H9 (cell line): Measurements from ENCODE around the gene DEDD2. TPM values are rescaled to one million over a fixed set of nuclear protein-coding genes. Genes with fewer than 3 reads are reported as not detected.

Source experiments
- DNase-seq: peaks from one replicate; pipeline ENCODE4 v3.0.0-alpha.2; 2017
- H2AFZ ChIP-seq: one replicate; pipeline ENCODE4 v1.6.1; 2013; ENCODE audit warnings: mild to moderate bottlenecking, low read length, control low read depth, moderate library complexity
- H2AK5ac ChIP-seq: 2 replicates; pipeline ENCODE4 v1.6.1; 2013; ENCODE audit warnings: low read length, control low read depth, mixed read lengths; ENCODE audit not compliant: insufficient read length
- H2BK120ac ChIP-seq: one replicate; pipeline ENCODE4 v1.6.1; 2013; ENCODE audit warnings: low read depth, mild to moderate bottlenecking, low read length, control low read depth, inconsistent platforms; ENCODE audit not compliant: poor library complexity, severe bottlenecking
- H2BK12ac ChIP-seq: 2 replicates; pipeline ENCODE4 v1.6.1; 2013; ENCODE audit warnings: low read length, control low read depth, mixed read lengths, low read depth; ENCODE audit not compliant: insufficient read length
- H2BK15ac ChIP-seq: 2 replicates; pipeline ENCODE4 v1.6.1; 2013; ENCODE audit warnings: low read depth, low read length, control low read depth
- H2BK20ac ChIP-seq: one replicate; pipeline ENCODE4 v1.6.1; 2013; ENCODE audit warnings: low read depth, mild to moderate bottlenecking, low read length, control low read depth, inconsistent platforms; ENCODE audit not compliant: poor library complexity, severe bottlenecking
- H2BK5ac ChIP-seq: 2 replicates; pipeline ENCODE4 v1.6.1; 2013; ENCODE audit warnings: low read length, control low read depth, mixed read lengths; ENCODE audit not compliant: insufficient read length
- H3K14ac ChIP-seq: 2 replicates; pipeline ENCODE4 v1.6.1; 2013; ENCODE audit warnings: low read length, control low read depth; ENCODE audit not compliant: insufficient read depth
- H3K18ac ChIP-seq: 2 replicates; pipeline ENCODE4 v1.6.1; 2013; ENCODE audit warnings: low read depth, mild to moderate bottlenecking, mixed read lengths, low read length, control low read depth; ENCODE audit not compliant: insufficient read length
- H3K23ac ChIP-seq: 2 replicates; pipeline ENCODE4 v1.6.1; 2013; ENCODE audit warnings: low read length, control low read depth, mixed read lengths, low read depth; ENCODE audit not compliant: insufficient read length
- H3K23me2 ChIP-seq: 2 replicates; pipeline ENCODE4 v1.6.1; 2013; ENCODE audit warnings: low read depth, mild to moderate bottlenecking, mixed read lengths, low read length, control low read depth; ENCODE audit not compliant: insufficient read length, poor library complexity, severe bottlenecking
- H3K27ac ChIP-seq: 2 replicates; pipeline ENCODE4 v1.5.1; 2013; ENCODE audit warnings: low read length, control low read depth, mixed read lengths, low read depth; ENCODE audit not compliant: insufficient read length
- H3K27me3 ChIP-seq: 2 replicates; pipeline ENCODE4 v1.6.1; 2013; ENCODE audit warnings: low read length, control low read depth, inconsistent platforms; ENCODE audit not compliant: insufficient read depth
- H3K4ac ChIP-seq: 2 replicates; pipeline ENCODE4 v1.6.1; 2013; ENCODE audit warnings: low read depth, mild to moderate bottlenecking, control low read depth, inconsistent platforms, low read length, moderate library complexity
- H3K4me1 ChIP-seq: 2 replicates; pipeline ENCODE4 v1.6.1; 2013; ENCODE audit warnings: low read length, control low read depth, inconsistent platforms; ENCODE audit not compliant: insufficient read depth
- H3K4me2 ChIP-seq: 2 replicates; pipeline ENCODE4 v1.6.1; 2013; ENCODE audit warnings: low read length, control low read depth, mixed read lengths; ENCODE audit not compliant: insufficient read length, insufficient read depth
- H3K56ac ChIP-seq: 2 replicates; pipeline ENCODE4 v1.6.1; 2013; ENCODE audit warnings: low read depth, mild to moderate bottlenecking, mixed read lengths, low read length, control low read depth; ENCODE audit not compliant: insufficient read length
- H3K79me1 ChIP-seq: 2 replicates; pipeline ENCODE4 v1.6.1; 2013; ENCODE audit warnings: low read depth, mild to moderate bottlenecking, moderate library complexity, low read length, control low read depth, inconsistent platforms; ENCODE audit not compliant: insufficient read depth, poor library complexity, severe bottlenecking
- H3K79me2 ChIP-seq: 2 replicates; pipeline ENCODE4 v1.6.1; 2013; ENCODE audit warnings: low read length, control low read depth, inconsistent platforms; ENCODE audit not compliant: insufficient read depth
- H3K9ac ChIP-seq: 2 replicates; pipeline ENCODE4 v1.6.1; 2013; ENCODE audit warnings: low read length, control low read depth, mixed read lengths; ENCODE audit not compliant: insufficient read length; ENCODE audit errors: extremely low read depth
- H3K9me3 ChIP-seq: one replicate; pipeline ENCODE4 v1.6.1; 2013; ENCODE audit warnings: low read depth, low read length, inconsistent platforms; ENCODE audit not compliant: control insufficient read depth
- H3T11ph ChIP-seq: one replicate; pipeline ENCODE4 v1.6.1; 2013; ENCODE audit warnings: mild to moderate bottlenecking, low read length, control low read depth, inconsistent platforms
- H4K20me1 ChIP-seq: one replicate; pipeline ENCODE4 v1.6.1; 2013; ENCODE audit not compliant: control insufficient read depth, insufficient read length, insufficient read depth
- H4K5ac ChIP-seq: 2 replicates; pipeline ENCODE4 v1.6.1; 2013; ENCODE audit warnings: low read depth, mild to moderate bottlenecking, mixed read lengths, low read length, control low read depth; ENCODE audit not compliant: insufficient read length
- H4K8ac ChIP-seq: replicated peaks from 2 replicates; pipeline ENCODE4 v1.6.1; 2013; ENCODE audit warnings: low read length, control low read depth, mixed read lengths, low read depth; ENCODE audit not compliant: insufficient read length
- H4K91ac ChIP-seq: 2 replicates; pipeline ENCODE4 v1.6.1; 2013; ENCODE audit warnings: low read depth, mild to moderate bottlenecking, moderate library complexity, mixed read lengths, low read length, control low read depth; ENCODE audit not compliant: insufficient read length
- H3K27ac Mint-ChIP-seq, 3 experiments: 2 replicates in 2 of 3; 3 replicates in 1 of 3; pipeline ENCODE4 v1.8.0; 2020 to 2021; ENCODE audit warnings: mixed read lengths in 3 of 3, mild to moderate bottlenecking in 1 of 3, moderate library complexity in 1 of 3
- H3K27me3 Mint-ChIP-seq: 2 replicates; pipeline ENCODE4 v1.8.0; 2021; ENCODE audit warnings: low read depth, mild to moderate bottlenecking, moderate library complexity, mixed read lengths
- H3K36me3 Mint-ChIP-seq, 3 experiments: 2 replicates in 2 of 3; 3 replicates in 1 of 3; pipeline ENCODE4 v1.8.0; 2020 to 2021; ENCODE audit warnings: low read depth in 3 of 3, mixed read lengths in 3 of 3; ENCODE audit not compliant: insufficient read depth in 1 of 3
- H3K4me1 Mint-ChIP-seq, 2 experiments: 2 replicates each; pipeline ENCODE4 v1.8.0; 2020; ENCODE audit warnings: mixed read lengths in 2 of 2
- H3K4me3 Mint-ChIP-seq, 2 experiments: 2 replicates in 1 of 2; 3 replicates in 1 of 2; pipeline ENCODE4 v1.8.0; 2020 to 2021; ENCODE audit warnings: mild to moderate bottlenecking in 2 of 2, mixed read lengths in 2 of 2, moderate library complexity in 1 of 2
- H3K9me3 Mint-ChIP-seq, 2 experiments: 2 replicates in 1 of 2; 3 replicates in 1 of 2; pipeline ENCODE4 v1.8.0; 2020; ENCODE audit warnings: mild to moderate bottlenecking in 2 of 2, mixed read lengths in 2 of 2, moderate library complexity in 1 of 2
- CTCF ChIP-seq: fragments of 200-600 bp; sonication (generic); conservative IDR thresholded peaks from 3 replicates; pipeline ENCODE4 v1.8.0; 2021; ENCODE audit warnings: antibody characterized with exemption, mild to moderate bottlenecking
- WGBS: extraction: QIAGEN DNeasy Blood & Tissue Kit; methylation state at CpG from one replicate; pipeline ENCODE4 v1.1.7; 2013; ENCODE audit warnings: missing lambda C conversion rate, low lambda C conversion rate, mixed read lengths; ENCODE audit not compliant: insufficient read length; ENCODE audit errors: extremely low coverage; 5-methylcytosine and 5-hydroxymethylcytosine counted together
- total RNA-seq: library from RNA; stranded (reverse); gene quantifications from 2 replicates; pipeline ENCODE4 v1.2.1, GENCODE V29; 2021

DEDD2 gene
- total RNA-seq, 1 experiment from 2014 or later, result 32.3 TPM

GRCh38 chr19:42150364-42150763 is 67.1 kb downstream of the DEDD2 start:
- Mint-ChIP-seq H3K27me3 (peaks cover 65% of the 10 kb centered on the region), H3K36me3 (no peaks in the 10 kb centered on the region), H3K4me3 (no peak overlapping the region), H3K4me1 (peaks cover 28 to 54% of the 10 kb centered on the region in 2 experiments), H3K9me3 (no peaks in the 10 kb centered on the region), H3K27ac (no peak overlapping the region)
- Histone ChIP-seq H3T11ph (no peak overlapping the region), H3K9me3 (no peaks in the 10 kb centered on the region), H3K9ac (no peak overlapping the region), H3K4me2 (no peak overlapping the region), H3K18ac (no peak overlapping the region), H3K14ac (no peak overlapping the region), H3K27me3 (no peaks in the 10 kb centered on the region; the same call in 1 of the 2 replicates), H4K20me1 (no peaks in the 10 kb centered on the region), H4K8ac (no peak overlapping the region), H3K23me2 (no peaks in the 10 kb centered on the region), H3K4me1 (peaks cover 6% of the 10 kb centered on the region; the same call in 1 of the 2 replicates), H2BK15ac (no peak overlapping the region), H3K56ac (no peak overlapping the region), H3K4ac (no peak overlapping the region), H4K91ac (no peak overlapping the region), H4K5ac (no peak overlapping the region), H2BK5ac (no peak overlapping the region), H3K27ac (no peak overlapping the region), H2BK12ac (no peak overlapping the region), H2AK5ac (no peak overlapping the region), H3K23ac (no peak overlapping the region), H2BK20ac (no peak overlapping the region), H2AFZ (no peak overlapping the region), H2BK120ac (no peak overlapping the region), H3K79me1 (no peaks in the 10 kb centered on the region), H3K79me2 (no peaks in the 10 kb centered on the region)
- WGBS, result no CpG with 5 or more reads among the region's 17 CpGs
- no peak for TF ChIP-seq CTCF
- no peak for DNase-seq
